A673 (cell line): ENCODE data around the gene EFR3B. TPM values are rescaled to one million over a fixed set of nuclear protein-coding genes. Genes with fewer than 3 reads are reported as not detected.

ENCODE experiments used
- Bru-seq: library from RNA; stranded (reverse); fragments of 400-500 nt; gene quantifications from one replicate; lab custom pipeline; 2021; lab: Mats Ljungman, UMichigan
- BruChase-seq, 2 experiments: library from RNA; stranded (reverse); fragments of 400-500 nt; gene quantifications; one replicate each; lab custom pipeline; 2021; lab: Mats Ljungman, UMichigan
- BruUV-seq: library from RNA; stranded (reverse); fragments of 400-500 nt; replicated peaks from 2 replicates; lab custom pipeline; 2021; lab: Mats Ljungman, UMichigan
- CTCF ChIA-PET: fragments of 300-600 bp; sonication (Branson Sonifier 250); formaldehyde crosslinking; loops from one replicate; lab custom pipeline; 2022; ENCODE audit warnings: antibody characterized with exemption; lab: Charles Lee
- POLR2A ChIA-PET: fragments of 300-600 bp; sonication (Branson Sonifier 250); formaldehyde crosslinking; loops from one replicate; lab custom pipeline; 2022; ENCODE audit warnings: antibody characterized with exemption; ENCODE audit not compliant: low non-redundant PET; lab: Charles Lee
- DNase-seq: peaks from one replicate; pipeline ENCODE4 v3.0.0-alpha.2; 2015; ENCODE audit warnings: low spot score
- H3K27ac ChIP-seq: fragments of 200-600 bp; sonication (generic); 2 replicates; pipeline ENCODE4 v1.5.1; 2016; ENCODE audit warnings: mixed run types, low read depth, mild to moderate bottlenecking, mixed read lengths, antibody characterized with exemption, low read length; ENCODE audit not compliant: poor library complexity, severe bottlenecking
- H3K27me3 ChIP-seq: fragments of 200-600 bp; sonication (generic); replicated peaks from 2 replicates; pipeline ENCODE4 v1.6.1; 2017; ENCODE audit warnings: mixed run types, low read depth, mild to moderate bottlenecking, mixed read lengths, antibody characterized with exemption, low read length; ENCODE audit not compliant: insufficient read depth, poor library complexity
- H3K36me3 ChIP-seq: fragments of 200-600 bp; sonication (generic); 2 replicates; pipeline ENCODE4 v1.6.1; 2016; ENCODE audit warnings: mixed run types, mild to moderate bottlenecking, mixed read lengths, antibody characterized with exemption, low read length; ENCODE audit not compliant: insufficient read depth, poor library complexity, severe bottlenecking
- H3K4me1 ChIP-seq: fragments of 200-600 bp; sonication (generic); 2 replicates; pipeline ENCODE4 v1.6.1; 2017; ENCODE audit warnings: mixed run types, mild to moderate bottlenecking, mixed read lengths, antibody characterized with exemption, low read length; ENCODE audit not compliant: insufficient read depth, poor library complexity, severe bottlenecking
- H3K4me3 ChIP-seq: fragments of 200-600 bp; sonication (generic); 2 replicates; pipeline ENCODE4 v1.5.1; 2016; ENCODE audit warnings: low read depth, mixed run types, mild to moderate bottlenecking, mixed read lengths, low read length; ENCODE audit not compliant: poor library complexity, severe bottlenecking
- H3K9me3 ChIP-seq: fragments of 200-600 bp; sonication (generic); 2 replicates; pipeline ENCODE4 v1.6.1; 2016; ENCODE audit warnings: mixed run types, low read depth, mild to moderate bottlenecking, mixed read lengths, antibody characterized with exemption, low read length; ENCODE audit not compliant: poor library complexity, severe bottlenecking
- EZH2 ChIP-seq: fragments of 200-600 bp; sonication (generic); IDR thresholded peaks from 2 replicates; pipeline ENCODE4 v1.6.1; 2017; ENCODE audit warnings: borderline replicate concordance, low read depth, mild to moderate bottlenecking, mixed read lengths, antibody characterized with exemption, low read length; ENCODE audit not compliant: poor library complexity, severe bottlenecking
- intact Hi-C: fragments of 100-400 bp; cut with micrococcal nuclease; formaldehyde crosslinking; loops from one replicate; pipeline ENCODE4 v1.10.0; 2022; ENCODE audit not compliant: unreplicated experiment
- long read RNA-seq: library from polyadenylated mRNA; stranded (forward); transcript quantifications from one replicate; pipeline ENCODE4 v2.0.0, GENCODE V29; 2022
- total RNA-seq: library from RNA; stranded (reverse); gene quantifications from 2 replicates; pipeline ENCODE4 v1.2.3, GENCODE V29; 2021
- TF ChIP-seq, protein P1 (sequence below): fragments of 300-800, 200-600 bp; sonication (generic); conservative IDR thresholded peaks from 2 replicates; pipeline ENCODE4 v1.5.1; 2017; ENCODE audit warnings: low read depth, mild to moderate bottlenecking, antibody characterized with exemption, low read length, moderate library complexity, mixed read lengths

Gene EFR3B, protein sequence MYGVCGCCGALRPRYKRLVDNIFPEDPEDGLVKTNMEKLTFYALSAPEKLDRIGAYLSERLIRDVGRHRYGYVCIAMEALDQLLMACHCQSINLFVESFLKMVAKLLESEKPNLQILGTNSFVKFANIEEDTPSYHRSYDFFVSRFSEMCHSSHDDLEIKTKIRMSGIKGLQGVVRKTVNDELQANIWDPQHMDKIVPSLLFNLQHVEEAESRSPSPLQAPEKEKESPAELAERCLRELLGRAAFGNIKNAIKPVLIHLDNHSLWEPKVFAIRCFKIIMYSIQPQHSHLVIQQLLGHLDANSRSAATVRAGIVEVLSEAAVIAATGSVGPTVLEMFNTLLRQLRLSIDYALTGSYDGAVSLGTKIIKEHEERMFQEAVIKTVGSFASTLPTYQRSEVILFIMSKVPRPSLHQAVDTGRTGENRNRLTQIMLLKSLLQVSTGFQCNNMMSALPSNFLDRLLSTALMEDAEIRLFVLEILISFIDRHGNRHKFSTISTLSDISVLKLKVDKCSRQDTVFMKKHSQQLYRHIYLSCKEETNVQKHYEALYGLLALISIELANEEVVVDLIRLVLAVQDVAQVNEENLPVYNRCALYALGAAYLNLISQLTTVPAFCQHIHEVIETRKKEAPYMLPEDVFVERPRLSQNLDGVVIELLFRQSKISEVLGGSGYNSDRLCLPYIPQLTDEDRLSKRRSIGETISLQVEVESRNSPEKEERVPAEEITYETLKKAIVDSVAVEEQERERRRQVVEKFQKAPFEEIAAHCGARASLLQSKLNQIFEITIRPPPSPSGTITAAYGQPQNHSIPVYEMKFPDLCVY
- total RNA-seq (0.76 and 1.0 TPM in 2 replicates), Bru-seq, nascent RNA (percentile 24 among the genes with signal in this experiment), BruChase-seq, experiment 1, labeled RNA remaining after a 2-hour chase (percentile 27 among the genes with signal in this experiment), BruChase-seq, experiment 2, labeled RNA remaining after a 6-hour chase (percentile 30 among the genes with signal in this experiment)
- long read RNA-seq, partial matches to known transcripts = 0 of 1 reads
- long read RNA-seq, other reads (novel, unspliced or antisense) = 1 of 1 reads

DNA sequence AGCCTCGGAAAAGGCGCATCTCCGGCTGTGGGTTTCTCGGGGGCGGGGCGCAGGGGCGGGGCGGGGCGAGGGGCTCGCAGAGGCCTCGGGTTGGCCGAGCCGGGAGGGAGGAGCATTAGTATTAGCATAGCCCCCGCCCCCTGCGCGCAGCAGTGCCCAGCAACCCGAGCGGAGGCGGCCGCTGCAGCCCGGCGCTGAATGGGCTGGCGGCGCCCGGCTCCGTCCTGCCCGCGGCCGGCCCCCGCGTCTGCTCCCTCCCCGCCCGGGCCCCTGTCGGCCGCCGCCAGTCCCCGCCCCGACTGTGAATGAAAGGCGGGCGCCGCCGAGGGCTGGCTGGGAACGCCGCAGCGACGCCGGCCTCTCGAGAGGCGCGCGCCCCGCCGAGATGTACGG, at the start of gene EFR3B:
Gene EFR3B, plus strand, starts transcription at position 149 of the 393 bp plus-strand sequence. Its CDS starts 237 bp downstream, at position 386.
- peak within 1 kb of the TSS; percentile 61 for H3K4me3 ChIP-seq
- BruUV-seq = no TSS peak
- no peaks in the 10 kb centered on the region for H3K9me3 ChIP-seq
- CTCF ChIA-PET = no interaction called here
- H3K36me3 ChIP-seq = no peaks in the 10 kb centered on the region
- intact Hi-C loops = loop anchor here (5.0 kb wide), 2 partner anchors 65 to 190 kb away; no protein-coding TSS in a partner anchor
- POLR2A ChIA-PET = interaction anchor here (0.6 kb wide), 1 partner anchor 1732 kb away, joined by 3 read pairs; no protein-coding TSS in a partner anchor
- H3K27ac ChIP-seq = no peak within 1 kb of the TSS
- TF ChIP-seq EZH2 = no peak
- TF ChIP-seq, protein P1, sequence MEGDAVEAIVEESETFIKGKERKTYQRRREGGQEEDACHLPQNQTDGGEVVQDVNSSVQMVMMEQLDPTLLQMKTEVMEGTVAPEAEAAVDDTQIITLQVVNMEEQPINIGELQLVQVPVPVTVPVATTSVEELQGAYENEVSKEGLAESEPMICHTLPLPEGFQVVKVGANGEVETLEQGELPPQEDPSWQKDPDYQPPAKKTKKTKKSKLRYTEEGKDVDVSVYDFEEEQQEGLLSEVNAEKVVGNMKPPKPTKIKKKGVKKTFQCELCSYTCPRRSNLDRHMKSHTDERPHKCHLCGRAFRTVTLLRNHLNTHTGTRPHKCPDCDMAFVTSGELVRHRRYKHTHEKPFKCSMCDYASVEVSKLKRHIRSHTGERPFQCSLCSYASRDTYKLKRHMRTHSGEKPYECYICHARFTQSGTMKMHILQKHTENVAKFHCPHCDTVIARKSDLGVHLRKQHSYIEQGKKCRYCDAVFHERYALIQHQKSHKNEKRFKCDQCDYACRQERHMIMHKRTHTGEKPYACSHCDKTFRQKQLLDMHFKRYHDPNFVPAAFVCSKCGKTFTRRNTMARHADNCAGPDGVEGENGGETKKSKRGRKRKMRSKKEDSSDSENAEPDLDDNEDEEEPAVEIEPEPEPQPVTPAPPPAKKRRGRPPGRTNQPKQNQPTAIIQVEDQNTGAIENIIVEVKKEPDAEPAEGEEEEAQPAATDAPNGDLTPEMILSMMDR = no peak
- DNase-seq = peak; percentile 96
- H3K4me1 ChIP-seq = peaks cover 18% of the 10 kb centered on the region
- H3K27me3 ChIP-seq = peaks cover 30% of the 10 kb centered on the region

DNA sequence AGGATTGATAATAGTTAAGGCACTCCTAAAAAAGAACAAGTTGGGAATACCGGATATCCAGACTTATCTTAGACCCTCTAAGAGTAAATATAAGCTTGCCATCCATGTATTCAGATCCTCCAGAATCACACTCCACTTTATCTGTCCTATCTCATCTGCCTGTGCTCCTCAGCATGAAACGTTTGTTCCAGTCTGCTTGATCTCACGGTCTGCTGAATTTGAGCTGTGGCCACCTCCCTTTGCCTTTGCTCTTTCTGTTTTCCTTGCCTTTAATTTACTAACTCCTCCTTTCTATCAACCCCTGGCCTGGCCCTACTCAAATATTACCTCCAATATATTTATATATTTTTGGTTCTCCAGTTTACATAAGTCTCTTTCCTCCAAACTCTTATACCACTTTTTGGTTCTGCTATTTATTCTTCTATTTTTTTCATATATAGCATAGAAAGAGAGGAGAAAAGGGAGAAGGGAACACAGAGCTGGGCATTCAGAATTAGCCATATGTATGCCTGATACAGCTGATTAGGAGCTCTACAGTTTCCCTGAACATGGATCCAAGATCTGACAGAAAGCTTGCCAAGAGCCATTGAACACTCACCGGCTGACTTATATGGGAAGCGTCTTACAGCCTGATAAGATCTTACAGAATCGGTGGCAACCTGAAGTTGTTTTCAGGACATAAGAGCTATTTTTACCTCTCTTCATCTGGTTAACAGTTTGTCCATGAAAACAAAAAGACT, 48.3 kb upstream of the EFR3B start:
- no peak overlapping the region for H3K27ac ChIP-seq
- H3K4me1 ChIP-seq = no peaks in the 10 kb centered on the region
- H3K36me3 ChIP-seq = no peaks in the 10 kb centered on the region
- no TSS peak for BruUV-seq
- TF ChIP-seq EZH2 = no peak
- TF ChIP-seq, protein P1 = no peak
- intact Hi-C loops = no loop called here
- no peak for DNase-seq
- H3K9me3 ChIP-seq = no peaks in the 10 kb centered on the region
- H3K27me3 ChIP-seq = peaks cover 9% of the 10 kb centered on the region
- POLR2A ChIA-PET = no interaction called here
- CTCF ChIA-PET = no interaction called here
- no peak overlapping the region for H3K4me3 ChIP-seq
